IMR-90 (cell line): ENCODE results near the gene RHBDL1. TPM values are rescaled to one million over a fixed set of nuclear protein-coding genes. Genes with fewer than 3 reads are reported as not detected.
A peak's percentile ranks its signal among the peaks of the same experiment; 100 is the strongest.

Experiments
- ATAC-seq: fragments of 200-7000 bp; cut with Tn5 transposase; 2 replicates; pipeline ENCODE4 v1.9.1; 2020; ENCODE audit warnings: low read depth, mild to moderate bottlenecking, moderate library complexity
- BruUV-seq: library from RNA; stranded (reverse); fragments of 400-500 nt; replicated peaks from 2 replicates; lab custom pipeline; 2021; lab: Mats Ljungman, UMichigan
- CTCF ChIA-PET: fragments of 300-600 bp; formaldehyde crosslinking; extraction: SDS; loops from one replicate; lab custom pipeline; 2021; ENCODE audit warnings: antibody characterized with exemption; lab: Yijun Ruan, JAX
- POLR2A ChIA-PET: fragments of 300-600 bp; sonication (Branson Sonifier 250); formaldehyde crosslinking; loops from one replicate; lab custom pipeline; 2022; ENCODE audit warnings: antibody characterized with exemption; ENCODE audit not compliant: unreplicated experiment; lab: Charles Lee
- DNase-seq: peaks from one replicate; pipeline ENCODE4 v3.0.0; 2013
- H2AFZ ChIP-seq: replicated peaks from 2 replicates; pipeline ENCODE3; 2013; ENCODE audit warnings: low read length, mild to moderate bottlenecking; ENCODE audit not compliant: poor library complexity
- H2AK5ac ChIP-seq: 2 replicates; pipeline ENCODE4 v1.6.1; 2013; ENCODE audit warnings: low read depth, low read length, inconsistent platforms
- H2AK9ac ChIP-seq: replicated peaks from 2 replicates; pipeline ENCODE3; 2013; ENCODE audit warnings: mild to moderate bottlenecking, low read depth, low read length, moderate library complexity; ENCODE audit not compliant: poor library complexity
- H2BK120ac ChIP-seq: 2 replicates; pipeline ENCODE4 v1.6.1; 2013; ENCODE audit warnings: low read depth, low read length, inconsistent platforms
- H2BK15ac ChIP-seq: 3 replicates; pipeline ENCODE4 v1.6.1; 2013; ENCODE audit warnings: low read depth, low read length, inconsistent platforms
- H2BK20ac ChIP-seq: 2 replicates; pipeline ENCODE4 v1.6.1; 2013; ENCODE audit warnings: low read depth, mild to moderate bottlenecking, inconsistent platforms, low read length, moderate library complexity
- H2BK5ac ChIP-seq: 2 replicates; pipeline ENCODE4 v1.6.1; 2013; ENCODE audit warnings: mild to moderate bottlenecking, low read depth, low read length, inconsistent platforms; ENCODE audit not compliant: poor library complexity, severe bottlenecking
- H3K14ac ChIP-seq: replicated peaks from 2 replicates; pipeline ENCODE4 v1.6.1; 2013; ENCODE audit warnings: low read depth, low read length, inconsistent platforms
- H3K18ac ChIP-seq: 2 replicates; pipeline ENCODE4 v1.6.1; 2013; ENCODE audit warnings: low read depth, low read length, control low read depth
- H3K23ac ChIP-seq: 2 replicates; pipeline ENCODE4 v1.6.1; 2013; ENCODE audit warnings: low read depth, low read length, inconsistent platforms
- H3K27ac ChIP-seq: 2 replicates; pipeline ENCODE4 v1.5.1; 2013; ENCODE audit warnings: mild to moderate bottlenecking, control low read depth, low read length; ENCODE audit not compliant: insufficient read depth
- H3K27me3 ChIP-seq: 2 replicates; pipeline ENCODE4 v1.6.1; 2013; ENCODE audit warnings: low read length; ENCODE audit not compliant: control insufficient read depth, insufficient read depth
- H3K36me3 ChIP-seq: 2 replicates; pipeline ENCODE4 v1.6.1; 2013; ENCODE audit warnings: low read length, mixed read lengths; ENCODE audit not compliant: control insufficient read depth, insufficient read depth
- H3K4ac ChIP-seq: 2 replicates; pipeline ENCODE4 v1.6.1; 2013; ENCODE audit warnings: low read depth, low read length, inconsistent platforms
- H3K4me1 ChIP-seq: 2 replicates; pipeline ENCODE4 v1.6.1; 2013; ENCODE audit warnings: low read length, mixed read lengths; ENCODE audit not compliant: control insufficient read depth, insufficient read depth
- H3K4me2 ChIP-seq: 2 replicates; pipeline ENCODE4 v1.6.1; 2013; ENCODE audit warnings: low read depth, mild to moderate bottlenecking, control low read depth, low read length, moderate library complexity
- H3K4me3 ChIP-seq: 2 replicates; pipeline ENCODE4 v1.5.1; 2013; ENCODE audit warnings: low read depth, mild to moderate bottlenecking, control low read depth, low read length, moderate library complexity; ENCODE audit not compliant: insufficient read depth
- H3K56ac ChIP-seq: 2 replicates; pipeline ENCODE4 v1.6.1; 2013; ENCODE audit warnings: low read length, inconsistent platforms; ENCODE audit not compliant: insufficient read depth; ENCODE audit errors: extremely low read depth
- H3K79me1 ChIP-seq, 2 experiments: 2 replicates each; pipeline ENCODE4 v1.6.1; 2013; ENCODE audit warnings: low read length in 2 of 2, inconsistent platforms in 1 of 2, low read depth in 1 of 2
- H3K9ac ChIP-seq: 2 replicates; pipeline ENCODE4 v1.6.1; 2013; ENCODE audit warnings: low read depth, low read length, control low read depth
- H3K9me1 ChIP-seq: 2 replicates; pipeline ENCODE4 v1.6.1; 2013; ENCODE audit warnings: low read length, inconsistent platforms; ENCODE audit not compliant: insufficient read depth
- H3K9me3 ChIP-seq: 2 replicates; pipeline ENCODE4 v1.6.1; 2013; ENCODE audit warnings: low read length; ENCODE audit not compliant: control insufficient read depth, insufficient read depth
- H4K20me1 ChIP-seq: 2 replicates; pipeline ENCODE4 v1.6.1; 2013; ENCODE audit warnings: low read length, inconsistent platforms; ENCODE audit not compliant: insufficient read depth
- H4K5ac ChIP-seq: 2 replicates; pipeline ENCODE4 v1.6.1; 2013; ENCODE audit warnings: mild to moderate bottlenecking, low read depth, low read length, control low read depth
- H4K8ac ChIP-seq, 2 experiments: 2 replicates each; pipeline ENCODE4 v1.6.1; 2013; ENCODE audit warnings: low read depth in 2 of 2, low read length in 2 of 2, control low read depth in 1 of 2, inconsistent platforms in 1 of 2
- H4K91ac ChIP-seq: 2 replicates; pipeline ENCODE4 v1.6.1; 2013; ENCODE audit warnings: low read depth, low read length, inconsistent platforms; ENCODE audit not compliant: insufficient read depth
- BHLHE40 ChIP-seq: fragments of 150-350 bp; IDR thresholded peaks from 2 replicates; pipeline ENCODE4 v1.6.1; 2016; ENCODE audit warnings: mild to moderate bottlenecking, low read depth, low read length
- CHD1 ChIP-seq: IDR thresholded peaks from 2 replicates; pipeline ENCODE4 v1.6.1; 2012; ENCODE audit warnings: low read depth, low read length, improper control_type of control experiment
- FOS ChIP-seq: fragments of 150-350 bp; IDR thresholded peaks from 2 replicates; pipeline ENCODE4 v1.6.1; 2016; ENCODE audit warnings: low read depth, low read length
- MAZ ChIP-seq: IDR thresholded peaks from 2 replicates; pipeline ENCODE4 v1.6.1; 2012; ENCODE audit warnings: low read depth, mild to moderate bottlenecking, low read length, improper control_type of control experiment, moderate library complexity, borderline replicate concordance
- NFE2L2 ChIP-seq: fragments of 150-350 bp; IDR thresholded peaks from 2 replicates; pipeline ENCODE4 v1.6.1; 2016; ENCODE audit warnings: low read depth, mild to moderate bottlenecking, low read length
- POLR2A ChIP-seq: IDR thresholded peaks from 2 replicates; pipeline ENCODE4 v1.6.1; 2012; ENCODE audit warnings: mild to moderate bottlenecking, low read depth, low read length
- RAD21 ChIP-seq: IDR thresholded peaks from 2 replicates; pipeline ENCODE4 v1.6.1; 2012; ENCODE audit warnings: low read length, improper control_type of control experiment
- RCOR1 ChIP-seq: IDR thresholded peaks from 2 replicates; pipeline ENCODE4 v1.6.1; 2012; ENCODE audit warnings: mild to moderate bottlenecking, low read length, improper control_type of control experiment; ENCODE audit not compliant: insufficient replicate concordance
- RFX5 ChIP-seq: IDR thresholded peaks from 2 replicates; pipeline ENCODE4 v1.8.0; 2012; ENCODE audit warnings: low read depth, mild to moderate bottlenecking, low read length, moderate library complexity
- SMC3 ChIP-seq: fragments of 150-350 bp; IDR thresholded peaks from 2 replicates; pipeline ENCODE4 v1.6.1; 2016; ENCODE audit warnings: low read depth, mild to moderate bottlenecking, antibody characterized with exemption, low read length, moderate library complexity
- WGBS, 2 experiments: methylation state at CpG; one replicate each; pipeline versions ENCODE4 v1.1.5 to v1.1.7; 2013; ENCODE audit warnings: missing lambda C conversion rate in 2 of 2; ENCODE audit not compliant: insufficient read length in 1 of 2; ENCODE audit errors: extremely low coverage in 2 of 2; 5-methylcytosine and 5-hydroxymethylcytosine counted together
- dilution Hi-C: fragments of 300-500 bp; cut with HindIII; formaldehyde crosslinking; loops from one replicate; pipeline ENCODE4 v1.14.3; 2018; ENCODE audit warnings: low sequenced_read_pairs; ENCODE audit not compliant: unreplicated experiment
- in situ Hi-C: fragments of 300-500 bp; cut with MboI; formaldehyde crosslinking; loops from 3 replicates; pipeline ENCODE4 v1.14.3; 2019; ENCODE audit warnings: low sequenced_read_pairs, inconsistent platforms, mixed read lengths
- intact Hi-C: fragments of 100-400 bp; cut with micrococcal nuclease; formaldehyde crosslinking; loops from 2 replicates; pipeline ENCODE4 v1.10.0; 2022
- polyA plus RNA-seq, 3 experiments: library from polyadenylated mRNA; depleted of rRNA; stranded (reverse); fragments of >200 nt; gene quantifications; 2 replicates each; pipeline ENCODE4 v1.2.3, GENCODE V29; 2012; ENCODE audit warnings: low replicate concordance in 1 of 3
- total RNA-seq: library from RNA; depleted of rRNA; stranded (reverse); fragments of >200 nt; gene quantifications from 2 replicates; pipeline ENCODE4 v1.2.3, GENCODE V29; 2012
- TF ChIP-seq, protein P1 (sequence below): fragments of 150-350 bp; IDR thresholded peaks from 2 replicates; pipeline ENCODE4 v1.6.1; 2016; ENCODE audit warnings: low read depth, mild to moderate bottlenecking, low read length, moderate library complexity, borderline replicate concordance
- TF ChIP-seq, protein P2 (sequence below): conservative IDR thresholded peaks from 2 replicates; pipeline ENCODE4 v1.5.1; 2012; ENCODE audit warnings: mild to moderate bottlenecking, low read depth, low read length, improper control_type of control experiment

RHBDL1 gene
- total and polyA plus RNA-seq, 2 of the 4 experiments (the other 2 are of a cell fraction): 0.72 to 4.1 TPM

DNA sequence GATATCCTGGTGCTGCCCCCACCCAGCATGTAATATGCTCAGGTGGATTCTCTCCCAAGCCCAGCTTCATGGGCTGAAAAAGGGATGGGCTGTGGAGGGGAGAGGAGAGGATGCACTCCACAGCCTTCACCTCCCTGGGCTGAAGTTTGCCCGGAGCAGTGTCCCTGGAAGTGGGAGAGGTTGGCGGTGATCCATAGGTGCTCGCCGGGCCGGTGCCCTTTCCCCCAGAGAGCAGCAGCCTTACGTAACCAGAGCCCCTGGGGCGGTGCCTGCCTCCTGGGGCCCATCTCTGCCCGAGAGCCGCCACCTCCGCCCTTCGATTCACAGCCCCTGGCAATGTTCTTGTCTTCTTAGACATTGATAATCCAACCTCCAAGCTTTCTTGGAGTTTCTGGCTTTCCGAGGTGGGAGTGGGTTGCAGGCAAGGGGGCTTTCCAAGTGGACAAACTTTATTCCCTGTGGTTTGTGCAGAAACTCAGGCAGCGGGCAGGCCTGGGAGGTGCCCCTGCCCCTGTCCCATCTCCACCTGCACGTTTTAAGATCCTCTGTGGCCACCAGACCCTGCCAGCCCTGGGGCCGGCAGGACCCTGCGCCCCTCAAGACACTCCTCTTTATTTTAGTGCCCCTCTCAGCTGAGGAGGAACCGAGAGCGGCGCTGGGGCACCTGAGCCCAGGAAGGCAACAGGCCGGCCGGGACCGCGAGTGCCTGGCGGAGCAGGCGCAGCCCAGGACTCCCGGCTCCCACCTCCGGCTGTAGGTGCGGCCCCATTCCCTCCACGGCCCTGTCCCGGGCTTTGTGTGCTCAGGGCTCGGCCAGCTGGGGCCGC is 29.4 kb upstream of the RHBDL1 start (continued):
- TF ChIP-seq, protein P1, sequence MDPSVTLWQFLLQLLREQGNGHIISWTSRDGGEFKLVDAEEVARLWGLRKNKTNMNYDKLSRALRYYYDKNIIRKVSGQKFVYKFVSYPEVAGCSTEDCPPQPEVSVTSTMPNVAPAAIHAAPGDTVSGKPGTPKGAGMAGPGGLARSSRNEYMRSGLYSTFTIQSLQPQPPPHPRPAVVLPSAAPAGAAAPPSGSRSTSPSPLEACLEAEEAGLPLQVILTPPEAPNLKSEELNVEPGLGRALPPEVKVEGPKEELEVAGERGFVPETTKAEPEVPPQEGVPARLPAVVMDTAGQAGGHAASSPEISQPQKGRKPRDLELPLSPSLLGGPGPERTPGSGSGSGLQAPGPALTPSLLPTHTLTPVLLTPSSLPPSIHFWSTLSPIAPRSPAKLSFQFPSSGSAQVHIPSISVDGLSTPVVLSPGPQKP: no peak

DNA sequence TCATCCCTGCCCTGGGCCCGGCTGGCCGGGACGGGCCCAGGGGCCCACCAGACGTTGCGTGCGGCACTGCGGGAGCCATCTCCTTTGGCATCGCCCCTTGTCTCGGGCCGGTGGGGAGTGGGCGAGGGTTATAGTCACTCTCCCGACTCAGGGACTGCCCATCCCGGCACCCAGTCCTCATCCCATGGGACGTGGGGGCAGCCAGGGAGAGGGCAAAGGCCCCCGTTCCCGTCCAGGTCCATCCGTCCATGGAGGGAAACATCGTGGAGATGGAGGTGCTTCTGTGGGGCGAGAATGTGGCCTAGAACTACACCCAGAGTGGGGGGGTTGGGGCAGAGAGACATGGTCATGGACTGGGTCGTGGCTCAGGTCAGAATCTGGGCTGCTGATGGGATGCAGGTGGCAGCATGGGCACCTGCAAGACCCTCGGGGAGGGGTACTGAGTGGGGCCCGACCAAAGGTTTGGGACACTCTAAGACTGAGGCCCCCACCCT is 28.7 kb upstream of the RHBDL1 start:
- H2AK5ac ChIP-seq: no peak overlapping the region
- H2AFZ ChIP-seq: peak overlapping the region; percentile 23
- CTCF ChIA-PET: no interaction called here
- no peak overlapping the region for H2AK9ac ChIP-seq
- H4K20me1 ChIP-seq: no peaks in the 10 kb centered on the region; the same call in 1 of the 2 replicates
- H3K79me1 ChIP-seq: peaks cover 13 to 55% of the 10 kb centered on the region in 2 experiments; a peak in 3 of 4 replicates
- H3K4me3 ChIP-seq: no peak overlapping the region
- DNase-seq: no peak
- in situ Hi-C loops (loop anchor here (10.0 kb wide), 1 partner anchor 252 kb away; the partner anchor contains the start of gene NME4), dilution Hi-C loops (no loop called here), intact Hi-C loops (no loop called here)
- no peak overlapping the region for H3K23ac ChIP-seq
- H3K27me3 ChIP-seq: no peaks in the 10 kb centered on the region
- no peak overlapping the region for H4K91ac ChIP-seq
- no peak overlapping the region for H3K14ac ChIP-seq
- whole genome bisulfite sequencing, 2 experiments: 87% methylated on average over 3 of the region's 22 CpGs; no CpG with 5 or more reads in 1 of the 2 experiments
- no peaks in the 10 kb centered on the region for H3K9me3 ChIP-seq
- H2BK5ac ChIP-seq: no peak overlapping the region
- H3K9me1 ChIP-seq: peaks cover 15% of the 10 kb centered on the region
- POLR2A ChIA-PET: no interaction called here
- no peak overlapping the region for H4K5ac ChIP-seq
- H3K4me2 ChIP-seq: no peak overlapping the region
- no peak overlapping the region for H2BK20ac ChIP-seq
- H3K18ac ChIP-seq: no peak overlapping the region
- H4K8ac ChIP-seq: no peak overlapping the region
- peaks cover 21% of the 10 kb centered on the region for H3K4me1 ChIP-seq
- no peak overlapping the region for H3K56ac ChIP-seq
- no peak overlapping the region for H2BK120ac ChIP-seq
- no peaks in the 10 kb centered on the region for H3K36me3 ChIP-seq
- H2BK15ac ChIP-seq: no peak overlapping the region
- no peak overlapping the region for H3K4ac ChIP-seq
- no peak overlapping the region for H3K27ac ChIP-seq
- no TSS peak for BruUV-seq
- no peak overlapping the region for H3K9ac ChIP-seq
- no peak for ATAC-seq
- TF ChIP-seq RAD21 (no peak), SMC3 (no peak), POLR2A (no peak), NFE2L2 (no peak), RFX5 (no peak), CHD1 (no peak), FOS (no peak), RCOR1 (no peak), BHLHE40 (no peak), MAZ (no peak)
- TF ChIP-seq, protein P1: no peak
- TF ChIP-seq, protein P2, sequence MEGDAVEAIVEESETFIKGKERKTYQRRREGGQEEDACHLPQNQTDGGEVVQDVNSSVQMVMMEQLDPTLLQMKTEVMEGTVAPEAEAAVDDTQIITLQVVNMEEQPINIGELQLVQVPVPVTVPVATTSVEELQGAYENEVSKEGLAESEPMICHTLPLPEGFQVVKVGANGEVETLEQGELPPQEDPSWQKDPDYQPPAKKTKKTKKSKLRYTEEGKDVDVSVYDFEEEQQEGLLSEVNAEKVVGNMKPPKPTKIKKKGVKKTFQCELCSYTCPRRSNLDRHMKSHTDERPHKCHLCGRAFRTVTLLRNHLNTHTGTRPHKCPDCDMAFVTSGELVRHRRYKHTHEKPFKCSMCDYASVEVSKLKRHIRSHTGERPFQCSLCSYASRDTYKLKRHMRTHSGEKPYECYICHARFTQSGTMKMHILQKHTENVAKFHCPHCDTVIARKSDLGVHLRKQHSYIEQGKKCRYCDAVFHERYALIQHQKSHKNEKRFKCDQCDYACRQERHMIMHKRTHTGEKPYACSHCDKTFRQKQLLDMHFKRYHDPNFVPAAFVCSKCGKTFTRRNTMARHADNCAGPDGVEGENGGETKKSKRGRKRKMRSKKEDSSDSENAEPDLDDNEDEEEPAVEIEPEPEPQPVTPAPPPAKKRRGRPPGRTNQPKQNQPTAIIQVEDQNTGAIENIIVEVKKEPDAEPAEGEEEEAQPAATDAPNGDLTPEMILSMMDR: no peak
